ENCODE measurements around the gene FAM114A2.

Gene FAM114A2

GRCh38 chr5:153983885-153984284 is 54.8 kb downstream of the FAM114A2 start:
- DNase-seq (ENCODE audit: low spot score) = no peak

DNA sequence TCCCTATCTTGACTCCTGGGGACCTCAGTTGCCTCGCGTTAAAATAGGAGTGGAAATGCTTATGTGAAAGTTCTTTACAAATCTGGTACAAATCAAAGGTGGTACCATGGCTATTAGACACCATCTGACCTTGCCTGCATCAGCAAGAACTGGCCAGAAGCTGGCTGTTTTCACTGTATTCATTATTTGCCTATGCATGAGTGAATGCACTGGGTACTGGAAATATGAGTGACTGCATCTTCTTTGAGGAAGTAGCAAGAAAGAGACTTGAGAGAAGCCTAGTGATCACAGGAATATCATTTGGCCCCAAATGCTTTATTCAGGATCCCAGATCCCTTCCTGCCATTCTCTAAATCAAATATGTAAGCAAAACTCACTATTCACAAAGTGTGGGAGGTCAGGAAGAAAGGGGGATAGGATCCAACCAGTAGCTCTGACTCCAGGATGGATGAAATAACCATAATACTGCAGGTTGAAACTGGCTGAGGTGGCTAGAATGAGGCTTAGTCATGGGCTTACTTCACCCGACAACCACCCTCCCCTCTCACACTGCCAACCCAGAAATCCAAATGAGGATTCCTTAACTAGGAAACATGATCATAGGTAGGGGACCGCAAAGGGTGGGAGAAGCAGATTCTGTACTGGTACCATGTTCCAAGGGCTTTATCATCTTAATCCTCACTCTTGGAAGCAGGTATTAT is 56.7 kb downstream of the FAM114A2 start:
- DNase-seq (ENCODE audit: low spot score) = peak; percentile 27

GRCh38 chr5:153979028-153979783 is 59.5 kb downstream of the FAM114A2 start:
- DNase-seq (ENCODE audit: low spot score) = no peak

DNA sequence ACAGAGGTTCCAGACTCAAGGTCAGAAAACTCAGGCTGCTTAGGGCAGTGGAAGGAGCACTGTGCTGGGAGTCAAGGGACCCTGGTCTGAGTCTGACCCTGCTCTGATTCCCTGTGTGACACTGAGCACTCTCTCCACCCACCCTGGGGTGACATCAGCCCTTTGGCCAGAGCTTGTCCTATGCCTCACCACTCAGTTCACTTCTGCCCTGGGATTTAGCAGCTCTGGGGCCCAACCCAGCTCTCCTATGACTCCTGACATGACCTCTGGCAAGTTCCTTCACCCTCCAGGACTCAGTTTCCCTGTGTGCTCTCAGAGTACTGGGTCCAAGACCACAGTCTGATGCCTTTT is 63.9 kb downstream of the FAM114A2 start:
- no peak for DNase-seq (ENCODE audit: low spot score)

- DNase-seq (ENCODE audit: low spot score) = peak; percentile 56
Measured at GRCh38 chr5:153974131-153974812, 64.4 kb downstream of the FAM114A2 start.

DNA sequence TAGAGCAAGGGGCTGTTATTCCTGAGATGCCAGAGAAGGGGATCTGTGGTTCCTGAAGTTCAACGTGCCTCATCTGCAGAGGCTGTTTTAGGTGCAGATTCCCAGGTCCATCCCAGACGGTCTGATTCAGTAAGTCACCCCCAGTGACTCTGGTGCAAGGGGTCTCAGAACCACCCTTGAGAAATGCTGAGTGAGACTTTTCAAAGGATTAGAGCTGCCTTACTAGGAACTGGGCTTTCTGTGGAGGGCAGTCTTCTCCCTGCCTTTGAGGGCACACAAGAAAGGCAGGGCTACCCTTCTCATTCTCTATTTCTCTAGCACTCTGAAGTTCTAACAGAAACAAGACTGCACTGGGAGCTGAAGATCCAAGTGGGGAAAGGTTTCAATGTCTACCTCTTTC is 66.5 kb downstream of the FAM114A2 start:
- DNase-seq (ENCODE audit: low spot score) = no peak

DNA sequence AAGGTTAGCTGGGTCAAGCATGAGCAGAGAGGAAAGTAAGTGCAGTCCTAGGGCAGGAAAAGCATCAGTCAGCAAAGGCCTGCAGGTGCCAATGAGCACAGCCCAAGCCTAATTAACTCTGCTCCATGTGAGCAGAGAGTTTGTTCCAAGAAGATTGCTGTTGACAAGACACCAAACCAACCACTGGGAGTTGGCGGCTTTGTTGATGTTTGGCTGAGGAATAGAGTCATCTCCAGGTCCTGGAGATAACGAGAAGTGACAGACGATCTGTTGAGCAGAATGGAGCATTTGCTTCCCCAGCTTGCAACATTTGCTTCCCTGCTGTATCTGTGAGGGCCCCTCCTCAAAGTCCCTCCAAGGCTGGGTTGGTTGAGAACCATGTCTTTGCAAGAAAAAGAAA is 68.2 kb downstream of the FAM114A2 start:
- DNase-seq (ENCODE audit: low spot score) = no peak

- no peak for DNase-seq (ENCODE audit: low spot score)
Measured at GRCh38 chr5:153969563-153969895, 69.2 kb downstream of the FAM114A2 start.

- DNase-seq (ENCODE audit: low spot score) = no peak
Measured at GRCh38 chr5:153968761-153969562, 69.7 kb downstream of the FAM114A2 start.

DNA sequence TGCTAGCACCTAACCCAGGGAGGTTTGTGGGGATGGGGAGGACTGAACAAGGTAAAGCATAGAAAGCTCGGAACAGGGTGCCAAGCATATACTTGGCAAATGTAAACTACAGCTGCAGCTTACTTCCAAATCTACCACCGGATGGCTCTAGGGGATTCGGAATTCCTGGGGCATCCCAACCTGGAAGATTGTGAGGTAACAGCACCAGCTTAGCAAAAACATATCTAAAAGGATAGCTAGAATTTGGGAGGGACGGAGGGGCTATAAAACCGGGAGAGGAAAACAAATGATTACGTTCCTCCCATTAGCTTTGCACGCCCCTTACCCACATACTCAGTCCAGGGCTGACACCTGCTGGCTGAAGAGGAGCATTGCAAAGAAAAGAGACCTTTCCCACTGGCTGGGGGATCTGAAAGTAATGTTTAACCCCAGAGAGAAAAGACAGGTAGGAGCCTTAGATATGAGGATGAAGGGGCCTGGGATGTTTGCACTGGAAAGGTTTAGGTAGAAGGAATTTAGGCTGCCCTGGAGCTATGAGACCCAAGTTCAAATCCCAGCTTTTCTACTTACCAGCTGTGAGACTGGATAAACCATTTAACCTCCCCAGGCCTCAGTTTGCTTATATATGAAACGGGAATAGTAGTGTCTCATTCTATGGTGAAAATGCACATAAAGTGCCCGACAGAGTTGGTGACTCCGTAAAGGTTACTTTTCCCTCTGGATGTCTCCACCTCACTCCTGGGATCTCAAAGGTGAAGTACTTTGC is 73.6 kb downstream of the FAM114A2 start:
- DNase-seq (ENCODE audit: low spot score) = peak; percentile 60

DNA sequence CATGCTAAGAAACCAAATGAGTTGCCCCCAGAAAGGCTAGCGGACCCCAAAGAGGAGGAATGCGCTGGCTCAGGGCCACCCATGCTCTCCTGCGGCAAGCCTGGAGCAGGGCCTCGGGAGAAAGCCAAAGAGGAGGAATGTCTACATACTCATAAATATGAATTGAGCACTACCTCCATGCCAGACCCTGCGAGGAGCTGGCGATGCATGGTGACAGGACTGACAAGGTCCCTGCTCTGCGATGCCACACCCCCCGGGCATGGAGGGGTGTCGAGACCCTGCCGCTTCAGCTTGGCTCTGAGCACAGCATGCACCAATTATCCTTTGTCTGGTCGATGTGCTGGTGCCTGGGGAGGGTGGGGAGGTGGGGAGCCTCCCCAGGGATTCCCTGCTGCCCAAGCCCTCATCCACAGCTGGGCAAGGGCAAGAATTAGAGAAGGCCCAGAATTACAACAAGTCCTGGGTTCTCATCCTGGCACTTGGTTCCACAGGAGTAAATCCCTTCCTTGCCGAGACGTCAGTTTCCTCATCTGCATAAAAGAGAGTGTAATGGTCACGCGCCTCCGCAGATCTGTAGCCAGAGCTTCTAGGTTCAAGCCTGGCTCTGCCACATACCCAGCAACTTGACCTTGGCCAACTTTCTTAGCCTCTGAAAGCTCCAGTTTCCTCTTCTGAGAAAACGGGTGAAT is 74.4 kb downstream of the FAM114A2 start:
- DNase-seq (ENCODE audit: low spot score) = no peak

DNA sequence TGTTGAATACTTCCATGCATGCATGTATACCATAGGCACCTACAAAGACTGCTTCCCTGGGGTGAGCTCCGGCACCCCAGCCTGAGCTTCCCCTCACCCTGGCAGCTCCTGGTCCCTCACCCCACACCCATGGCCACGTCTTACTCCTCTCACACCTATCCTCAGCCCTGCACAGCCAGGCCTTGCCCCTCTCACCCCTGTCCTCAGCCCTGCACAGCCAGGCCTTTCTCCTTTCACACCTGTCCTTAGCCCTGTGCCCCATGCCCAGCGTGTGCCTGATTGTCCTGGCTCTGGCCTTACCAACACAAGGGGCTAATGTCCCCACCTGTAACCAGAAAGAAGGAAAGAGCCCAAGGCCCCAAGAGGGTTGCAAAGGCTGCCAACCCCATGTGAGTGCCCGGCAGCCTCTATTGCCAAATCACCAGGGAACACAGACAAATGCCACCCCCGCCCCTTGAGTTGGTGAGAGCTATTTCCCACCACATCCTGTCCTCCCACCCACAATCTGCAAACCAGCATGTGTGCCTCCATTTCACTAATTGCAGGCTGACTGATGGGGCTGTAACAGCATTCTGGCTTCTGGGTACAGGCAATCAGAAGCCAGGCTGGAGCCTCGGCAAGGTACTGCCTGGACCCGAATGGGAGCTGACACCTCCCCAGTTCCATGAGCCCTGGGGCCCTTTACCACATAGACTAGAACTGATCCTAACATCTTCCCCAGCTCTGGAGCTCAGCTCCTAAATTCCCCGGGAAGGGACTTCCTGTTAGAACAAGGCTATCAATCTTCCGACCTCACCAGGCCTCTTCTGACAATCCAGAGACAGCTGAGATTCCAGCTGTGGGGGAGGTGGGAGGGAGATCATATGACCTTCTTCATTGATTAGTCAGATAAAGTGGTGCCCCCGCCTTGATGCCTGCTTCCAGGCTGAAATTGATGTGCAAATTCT is 78.2 kb downstream of the FAM114A2 start:
- no peak for DNase-seq (ENCODE audit: low spot score)

GRCh38 chr5:153959134-153959957 is 79.4 kb downstream of the FAM114A2 start:
- DNase-seq (ENCODE audit: low spot score) = peak; percentile 63

- DNase-seq (ENCODE audit: low spot score) = no peak
Measured at GRCh38 chr5:153957205-153957604, 81.5 kb downstream of the FAM114A2 start.

- no peak for DNase-seq (ENCODE audit: low spot score)
Measured at GRCh38 chr5:153953411-153953810, 85.3 kb downstream of the FAM114A2 start.

DNA sequence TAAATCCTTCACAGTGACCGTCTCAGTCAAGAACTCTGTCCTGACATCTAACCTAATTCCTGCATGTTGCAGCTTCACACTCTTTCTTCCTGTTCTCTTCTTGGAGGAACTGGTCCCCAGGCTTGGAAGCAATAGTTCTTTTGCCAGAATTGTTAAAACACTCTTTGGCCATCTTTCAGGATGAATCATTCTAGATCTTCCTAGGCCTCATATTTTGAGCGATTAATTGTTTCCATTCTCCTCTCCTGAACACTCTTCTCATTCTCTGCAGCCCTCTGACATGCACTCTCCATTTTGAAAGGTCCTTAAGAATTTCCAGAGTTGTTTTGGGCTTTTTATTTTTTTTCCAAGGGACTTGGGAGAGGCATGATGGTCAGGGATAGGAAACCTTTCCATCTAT is 85.8 kb downstream of the FAM114A2 start:
- no peak for DNase-seq (ENCODE audit: low spot score)

GRCh38 chr5:153952057-153952456 is 86.7 kb downstream of the FAM114A2 start:
- no peak for DNase-seq (ENCODE audit: low spot score)

- no peak for DNase-seq (ENCODE audit: low spot score)
Measured at GRCh38 chr5:153941265-153941664, 97.4 kb downstream of the FAM114A2 start.

Measured in kidney tubule cell (primary cell).